ENCODE measurements around the gene RXFP1.

GRCh38 chr4:158588777-158589176 lies 67.1 kb downstream of the RXFP1 start:
- TF ChIP-seq ZNF281 (CRISPR knock-in tag; IDR thresholded peaks at IDR 0.05) (no peak), CTCF (IDR thresholded peaks at IDR 0.05) (no peak), TP53 (CRISPR knock-in tag; IDR thresholded peaks at IDR 0.05) (no peak), PRDM15 (CRISPR knock-in tag; IDR thresholded peaks at IDR 0.05) (no peak)

All from WTC11 (cell line).